Epithelial cell of proximal tubule (primary cell): ENCODE data around the gene GH1. TPM values are rescaled to one million over a fixed set of nuclear protein-coding genes. Genes with fewer than 3 reads are reported as not detected.
"Not testable (repeated sequence)": the region's sequence is repeated elsewhere in the genome, so short reads cannot be mapped to it uniquely, and the experiment has no call there.

ENCODE experiments used
- DNase-seq: peaks from one replicate; pipeline ENCODE4 v3.0.0-alpha.2; 2011; ENCODE audit warnings: low read depth
- H3K4me3 ChIP-seq: 2 replicates; pipeline ENCODE4 v1.5.1; 2011; ENCODE audit warnings: low read depth, mild to moderate bottlenecking, low read length
- CTCF ChIP-seq: conservative IDR thresholded peaks from 2 replicates; pipeline ENCODE4 v1.5.1; 2012; ENCODE audit warnings: low read depth, mild to moderate bottlenecking, low read length
- total RNA-seq: library from RNA; depleted of rRNA; stranded (reverse); fragments of >200 nt; gene quantifications from 2 replicates; pipeline ENCODE4 v1.2.3, GENCODE V29; 2015

Gene GH1
- total RNA-seq, 1 donor from 2014 or later, result not detected

DNA sequence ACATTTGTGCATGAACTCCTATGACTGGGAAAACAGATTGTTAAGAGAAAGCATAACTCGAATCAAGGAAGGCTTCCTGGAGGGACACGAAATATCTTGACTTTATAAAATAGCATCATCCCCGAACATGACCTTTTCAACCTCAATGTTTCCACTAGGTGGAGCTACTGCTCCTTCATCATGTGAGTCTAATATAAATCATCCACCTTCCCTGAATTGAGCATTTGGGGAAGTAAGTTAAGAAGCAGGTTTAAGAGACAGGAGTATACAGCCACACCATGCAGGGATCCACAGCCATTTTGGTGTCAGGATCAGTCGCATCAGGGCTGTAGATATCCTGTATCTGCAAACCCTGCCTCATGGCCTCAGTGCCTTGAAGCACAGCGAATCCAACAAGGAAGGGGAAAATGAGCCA, 14.8 kb downstream of the GH1 start:
- TF ChIP-seq CTCF, result peak; percentile 41
- H3K4me3 ChIP-seq, DNase-seq: not testable (repeated sequence)

- H3K4me3 ChIP-seq, DNase-seq: not testable (repeated sequence)
Observed at GRCh38 chr17:63901971-63902370, 16.7 kb downstream of the GH1 start.

DNA sequence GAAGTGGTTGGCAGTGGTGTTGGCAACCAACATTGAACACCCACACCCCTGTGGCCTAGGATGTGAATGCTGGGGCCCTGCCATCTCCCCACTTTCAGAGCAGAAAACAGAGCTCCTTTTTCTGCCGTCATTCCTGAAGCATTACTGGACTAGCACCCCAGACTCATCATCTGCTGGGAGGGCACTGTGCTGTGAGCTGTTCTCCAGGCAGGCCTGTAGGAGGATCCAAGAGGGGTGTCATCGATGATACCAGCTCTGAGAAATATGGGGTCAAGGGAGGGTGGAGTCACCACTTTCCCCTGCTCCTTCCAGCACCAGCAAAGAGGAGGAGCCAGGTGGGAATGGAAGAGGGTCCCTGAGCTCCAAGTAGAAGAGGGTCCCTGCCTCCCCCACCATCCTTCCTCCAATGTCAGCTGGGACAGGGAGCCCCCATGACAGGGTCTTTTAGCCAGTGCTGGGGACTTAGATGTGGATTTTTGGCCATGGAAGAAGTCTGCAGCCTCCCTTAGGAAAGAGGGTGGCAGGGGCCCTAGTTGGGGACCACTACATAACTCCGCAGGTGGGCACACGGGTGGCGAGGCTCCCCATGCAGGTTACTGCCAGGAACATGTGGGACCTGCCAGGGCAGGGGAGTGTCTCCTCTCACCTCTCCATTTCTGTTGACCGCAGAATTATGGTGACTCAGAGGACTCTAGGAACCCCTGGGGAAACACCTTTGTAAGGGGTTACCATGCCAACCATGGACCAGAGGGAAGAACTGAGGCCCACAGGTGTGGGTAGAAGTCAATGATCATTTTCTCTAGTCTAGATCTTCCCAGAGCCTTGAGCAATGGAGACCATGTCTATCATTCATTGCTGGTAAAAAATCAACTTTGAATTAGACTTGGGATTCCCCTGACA, 19.5 kb downstream of the GH1 start:
- DNase-seq, H3K4me3 ChIP-seq: not testable (repeated sequence)

DNA sequence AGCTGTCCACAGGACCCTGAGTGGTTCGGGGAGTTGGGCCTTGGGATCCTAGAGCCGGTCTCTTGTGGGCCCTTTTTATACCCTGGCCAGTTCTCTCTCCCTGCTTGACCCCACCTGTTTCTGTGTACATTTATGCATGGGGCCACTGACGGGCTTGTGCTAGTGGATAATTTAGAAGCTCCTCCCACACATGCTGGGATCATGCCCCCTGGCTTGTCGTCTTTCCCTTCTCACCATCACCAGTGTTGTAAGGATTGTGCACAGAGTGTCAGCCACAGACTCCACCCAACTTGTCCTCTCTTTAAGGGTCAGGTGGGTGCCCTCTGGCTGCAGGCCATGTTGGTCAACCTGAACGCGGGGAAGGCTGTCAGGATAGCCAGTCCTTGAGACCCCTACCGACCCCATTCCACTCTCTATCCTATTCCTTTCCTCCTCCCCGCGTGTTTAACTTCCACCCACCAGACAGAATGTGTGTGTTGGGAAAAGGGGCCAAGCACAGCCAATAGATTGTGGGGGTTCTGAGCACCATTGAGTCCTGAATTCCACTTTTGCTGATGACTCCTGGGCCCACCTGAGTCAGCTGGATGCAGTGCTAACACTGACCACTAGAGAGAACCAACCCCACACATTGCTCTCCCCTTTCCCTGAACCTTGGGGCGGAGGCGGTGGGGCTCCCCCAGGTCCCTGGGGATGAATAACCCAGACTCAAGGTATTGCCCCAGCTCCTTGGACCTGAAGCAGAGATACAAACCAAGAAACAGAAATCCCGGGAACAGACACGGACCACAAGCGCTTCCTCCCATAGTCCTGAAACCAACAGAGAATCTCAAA, 21.9 kb downstream of the GH1 start, which contains the start of gene CSH1:
Gene CSH1, minus strand, starts transcription at position 51 of the 831 bp plus-strand sequence. CDS start 63 bp downstream, outside the sequence.
- DNase-seq, H3K4me3 ChIP-seq: not testable (repeated sequence)

- not testable (repeated sequence) for DNase-seq, H3K4me3 ChIP-seq
Observed at GRCh38 chr17:63894821-63895220, 23.8 kb downstream of the GH1 start.

DNA sequence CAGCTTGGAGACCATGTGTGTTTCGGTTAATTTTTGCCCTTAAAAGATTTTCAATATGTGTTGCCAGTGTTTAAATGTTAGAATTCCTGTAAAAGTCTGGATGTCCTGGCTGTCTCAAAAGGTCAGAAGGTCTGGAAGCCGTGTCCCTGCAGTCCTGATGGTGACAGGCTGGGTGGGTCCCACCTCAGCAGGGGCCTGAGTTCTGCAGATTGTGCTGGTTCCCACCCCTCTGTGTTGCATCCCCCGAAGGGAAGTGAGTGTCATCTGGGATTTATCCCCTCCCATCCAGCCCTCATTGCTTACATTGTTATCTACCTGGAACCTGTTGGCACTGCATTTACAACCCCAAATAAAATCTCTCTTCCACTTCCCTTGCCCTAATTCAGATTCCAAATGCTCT, 24.6 kb downstream of the GH1 start:
- DNase-seq, H3K4me3 ChIP-seq: not testable (repeated sequence)

- TF ChIP-seq CTCF, result peak; percentile 23
- H3K4me3 ChIP-seq, DNase-seq: not testable (repeated sequence)
Observed at GRCh38 chr17:63892316-63893037, 26.2 kb downstream of the GH1 start.

GRCh38 chr17:63889026-63889848, 29.4 kb downstream of the GH1 start:
- TF ChIP-seq CTCF, result peak; percentile 48
- not testable (repeated sequence) for DNase-seq, H3K4me3 ChIP-seq

DNA sequence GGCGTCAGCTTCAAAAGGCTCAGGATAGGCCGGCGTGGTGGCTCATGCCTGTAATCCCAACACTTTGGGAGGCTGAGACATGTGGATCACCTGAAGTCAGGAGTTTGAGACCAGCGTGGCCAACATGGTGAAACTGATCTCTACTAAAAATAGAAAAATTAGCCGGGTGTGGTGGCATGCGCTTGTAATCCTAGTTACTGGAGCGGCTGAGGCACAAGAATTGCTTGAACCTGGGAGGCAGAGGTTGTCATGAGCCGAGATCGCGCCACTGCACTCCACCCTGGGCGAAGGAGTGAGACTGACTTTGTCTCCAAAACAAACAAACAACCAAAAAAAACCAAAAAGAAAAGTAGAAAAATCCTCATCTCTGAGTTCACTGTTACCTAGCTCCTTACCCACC, 33.5 kb downstream of the GH1 start:
- H3K4me3 ChIP-seq, DNase-seq: not testable (repeated sequence)

DNA sequence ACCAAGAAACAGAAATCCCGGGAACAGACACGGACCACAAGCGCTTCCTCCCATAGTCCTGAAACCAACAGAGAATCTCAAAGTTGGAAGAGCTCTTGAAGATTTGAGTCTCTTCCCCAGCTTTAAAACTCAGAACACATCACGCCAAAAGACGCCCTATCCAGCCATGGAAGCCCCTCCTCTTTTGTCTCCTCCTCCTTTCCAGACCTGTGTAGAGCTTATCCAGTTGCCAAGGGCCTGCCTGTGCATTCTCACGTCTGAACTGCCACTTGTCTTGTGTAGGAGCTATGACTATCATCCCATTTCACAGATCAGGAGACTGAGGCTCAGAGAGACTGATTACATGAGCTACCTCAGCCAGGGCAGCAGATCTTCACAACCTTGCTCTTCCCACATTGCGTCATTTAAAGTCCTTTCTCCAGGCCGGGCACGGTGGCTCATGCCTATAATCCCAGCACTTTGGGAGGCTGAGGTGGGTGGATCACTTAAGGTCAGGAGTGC, 36.0 kb downstream of the GH1 start:
- H3K4me3 ChIP-seq, DNase-seq: not testable (repeated sequence)
